Liver (tissue), 9 donors: ENCODE results near the gene SELENOK. TPM values are rescaled to one million over a fixed set of nuclear protein-coding genes. Genes with fewer than 3 reads are reported as not detected.
A peak's percentile ranks its signal among the peaks of the same experiment; 100 is the strongest.

ENCODE experiments used
- DNase-seq: peaks from one replicate; pipeline ENCODE4 v3.0.0-alpha.2; 2017; ENCODE audit warnings: low spot score
- H3K27ac ChIP-seq, 2 donors: one replicate each; pipeline ENCODE4 v1.7.0; 2013; ENCODE audit warnings: inconsistent platforms in 2 of 2, low read length in 2 of 2, control low read depth in 1 of 2, low read depth in 1 of 2, mild to moderate bottlenecking in 1 of 2
- H3K27me3 ChIP-seq, 4 donors: one replicate each; pipeline versions ENCODE4 v1.6.1 to v1.7.0; 2013; ENCODE audit warnings: low read length in 3 of 4, inconsistent platforms in 1 of 4, mild to moderate bottlenecking in 1 of 4, moderate library complexity in 1 of 4; ENCODE audit not compliant: control insufficient read depth in 4 of 4, insufficient read depth in 4 of 4
- H3K36me3 ChIP-seq, 4 donors: one replicate each; pipeline versions ENCODE4 v1.6.1 to v1.7.0; 2013; ENCODE audit warnings: low read length in 3 of 4, mild to moderate bottlenecking in 3 of 4, low read depth in 1 of 4, moderate library complexity in 1 of 4; ENCODE audit not compliant: control insufficient read depth in 4 of 4, insufficient read depth in 3 of 4
- H3K4me1 ChIP-seq, 4 donors: one replicate each; pipeline versions ENCODE4 v1.6.1 to v1.7.0; 2013; ENCODE audit warnings: low read length in 3 of 4, mild to moderate bottlenecking in 3 of 4, moderate library complexity in 1 of 4; ENCODE audit not compliant: control insufficient read depth in 4 of 4, insufficient read depth in 4 of 4
- H3K4me3 ChIP-seq, 3 donors: one replicate each; pipeline versions ENCODE4 v1.6.1 to v1.7.0; 2013; ENCODE audit warnings: low read length in 3 of 3, control low read depth in 1 of 3, low read depth in 1 of 3, mild to moderate bottlenecking in 1 of 3
- H3K9ac ChIP-seq, 2 donors: one replicate each; pipeline ENCODE4 v1.7.0; 2013; ENCODE audit warnings: low read length in 2 of 2, mild to moderate bottlenecking in 2 of 2, moderate library complexity in 2 of 2, control low read depth in 1 of 2, low read depth in 1 of 2
- H3K9me3 ChIP-seq, 4 donors: one replicate each; pipeline versions ENCODE4 v1.6.1 to v1.7.0; 2013; ENCODE audit warnings: low read length in 3 of 4; ENCODE audit not compliant: control insufficient read depth in 4 of 4
- ATF3 ChIP-seq: IDR thresholded peaks from 2 replicates; pipeline ENCODE4 v1.6.1; 2016; ENCODE audit warnings: antibody characterized with exemption
- CTCF ChIP-seq: fragments of 150-350 bp; IDR thresholded peaks from 2 replicates; pipeline ENCODE4 v1.5.1; 2017; ENCODE audit warnings: improper control_type of control experiment, low read depth, low read length; ENCODE audit not compliant: missing input control
- EGR1 ChIP-seq, 2 donors: IDR thresholded peaks; 2 replicates each; pipeline ENCODE4 v1.6.1; 2016 to 2018; ENCODE audit warnings: antibody characterized with exemption in 2 of 2, low read depth in 2 of 2
- FOXA1 ChIP-seq: IDR thresholded peaks from 2 replicates; pipeline ENCODE4 v1.6.1; 2016; ENCODE audit warnings: antibody characterized with exemption
- FOXA2 ChIP-seq: IDR thresholded peaks from 2 replicates; pipeline ENCODE4 v1.6.1; 2016; ENCODE audit warnings: antibody characterized with exemption
- GABPA ChIP-seq, 2 donors: IDR thresholded peaks in 1 of 2; conservative IDR thresholded peaks in 1 of 2; 2 replicates each; pipeline ENCODE4 v1.6.1; 2016; ENCODE audit warnings: antibody characterized with exemption in 2 of 2, mild to moderate bottlenecking in 1 of 2, moderate library complexity in 1 of 2
- HNF4A ChIP-seq, 2 donors: conservative IDR thresholded peaks; 2 replicates each; pipeline ENCODE4 v1.6.1; 2016; ENCODE audit warnings: antibody characterized with exemption in 2 of 2, mild to moderate bottlenecking in 2 of 2
- HNF4G ChIP-seq: IDR thresholded peaks from 2 replicates; pipeline ENCODE4 v1.6.1; 2016; ENCODE audit warnings: antibody characterized with exemption
- JUND ChIP-seq, 2 donors: IDR thresholded peaks; 2 replicates each; pipeline ENCODE4 v1.6.1; 2016; ENCODE audit warnings: antibody characterized with exemption in 2 of 2
- MAX ChIP-seq: IDR thresholded peaks from 2 replicates; pipeline ENCODE4 v1.6.1; 2016; ENCODE audit warnings: antibody characterized with exemption
- NR2F2 ChIP-seq: IDR thresholded peaks from 2 replicates; pipeline ENCODE4 v1.6.1; 2016; ENCODE audit warnings: antibody characterized with exemption
- RAD21 ChIP-seq, 2 donors: IDR thresholded peaks; 2 replicates each; pipeline ENCODE4 v1.6.1; 2016; ENCODE audit warnings: antibody characterized with exemption in 2 of 2, mild to moderate bottlenecking in 2 of 2
- REST ChIP-seq: IDR thresholded peaks from 2 replicates; pipeline ENCODE4 v1.6.1; 2016; ENCODE audit warnings: antibody characterized with exemption, mild to moderate bottlenecking
- RXRA ChIP-seq, 2 donors: IDR thresholded peaks; 2 replicates each; pipeline ENCODE4 v1.6.1; 2017 to 2018; ENCODE audit warnings: antibody characterized with exemption in 2 of 2, mild to moderate bottlenecking in 1 of 2
- SP1 ChIP-seq: IDR thresholded peaks from 2 replicates; pipeline ENCODE4 v1.6.1; 2018; ENCODE audit warnings: antibody characterized with exemption, mild to moderate bottlenecking
- TAF1 ChIP-seq: conservative IDR thresholded peaks from 2 replicates; pipeline ENCODE4 v1.6.1; 2016; ENCODE audit warnings: antibody characterized with exemption, mild to moderate bottlenecking
- YY1 ChIP-seq: IDR thresholded peaks from 2 replicates; pipeline ENCODE4 v1.6.1; 2016; ENCODE audit warnings: antibody characterized with exemption, mild to moderate bottlenecking
- ZBTB33 ChIP-seq: IDR thresholded peaks from 2 replicates; pipeline ENCODE4 v1.6.1; 2016; ENCODE audit warnings: antibody characterized with exemption
- WGBS: extraction: QIAGEN DNeasy Blood & Tissue Kit; methylation state at CpG from one replicate; pipeline ENCODE4 v1.1.7; 2013; 5-methylcytosine and 5-hydroxymethylcytosine counted together
- polyA plus RNA-seq, 2 donors: library from polyadenylated mRNA; stranded (reverse) in 1 of 2; unstranded in 1 of 2; fragments of 200-250 nt in 1 of 2; fragments of >200 nt in 1 of 2; fragmentation: Nextera tagmentation in 1 of 2; extraction: Ambion mirVana in 1 of 2; gene quantifications; one replicate each; pipeline versions ENCODE4 v1.2.1 to v1.2.3, GENCODE V29; 2013 to 2015
- total RNA-seq, 2 donors: library from RNA; depleted of rRNA; stranded (reverse); fragments of >200 nt; gene quantifications; one replicate each; pipeline ENCODE4 v1.2.3, GENCODE V29; 2014
- donor health status: healthy.
- donor health status: healthy.
- donor health status: healthy.
- donor health status: healthy.
- donor health status: healthy.

SELENOK gene
- total and polyA plus RNA-seq, 4 donors = 24.9 to 80.2 (median 38.8) TPM

GRCh38 chr3:53843195-53844177 is 48.2 kb downstream of the SELENOK start:
- DNase-seq = peak; percentile 38
- peak overlapping the region; percentile 12 to 85 (median 26) for H3K4me3 ChIP-seq
- no peaks in the 10 kb centered on the region for H3K9me3 ChIP-seq
- peaks cover 2 to 52% (median 18%) of the 10 kb centered on the region in 4 donors for H3K4me1 ChIP-seq
- WGBS = 41% methylated on average over 10 of the region's 10 CpGs
- peaks cover 0 to 13% (median 5%) of the 10 kb centered on the region in 4 donors for H3K36me3 ChIP-seq
- peak overlapping the region; percentile 61 to 86 for H3K9ac ChIP-seq
- TF ChIP-seq GABPA (IDR thresholded peaks at IDR 0.05 in 1 of 2, conservative IDR thresholded peaks at IDR 0.05 in 1 of 2) = no peak
- TF ChIP-seq CTCF = no peak
- TF ChIP-seq SP1 = peak; percentile 9
- no peak for TF ChIP-seq TAF1
- peak; percentile 6 to 45 for TF ChIP-seq HNF4A (conservative IDR thresholded peaks at IDR 0.05)
- TF ChIP-seq FOXA2 = no peak
- no peak for TF ChIP-seq MAX
- peak; percentile 1 for TF ChIP-seq ATF3
- no peak for TF ChIP-seq EGR1 (IDR thresholded peaks at IDR 0.05; ENCODE audit: low read depth in 2 of 2)
- TF ChIP-seq FOXA1 = no peak
- TF ChIP-seq NR2F2 = peak; percentile 70
- TF ChIP-seq REST = no peak
- no peak for TF ChIP-seq YY1
- TF ChIP-seq JUND (IDR thresholded peaks at IDR 0.05) = peak in 1 of 2 donors; percentile 3
- TF ChIP-seq ZBTB33 = no peak
- TF ChIP-seq HNF4G = peak; percentile 38
- peak; percentile 45 to 49 for TF ChIP-seq RXRA (IDR thresholded peaks at IDR 0.05)
- no peak for TF ChIP-seq RAD21 (IDR thresholded peaks at IDR 0.05)
- peak overlapping the region; percentile 98 to 99 for H3K27ac ChIP-seq
- H3K27me3 ChIP-seq = no peaks in the 10 kb centered on the region
